Fibroblast of gingiva (primary cell): ENCODE data around the gene SFXN5.
"Not testable (repeated sequence)": the region's sequence is repeated elsewhere in the genome, so short reads cannot be mapped to it uniquely, and the experiment has no call there.

ENCODE experiments used
- DNase-seq: peaks from one replicate; pipeline ENCODE4 v3.0.0-alpha.2; 2011; ENCODE audit warnings: low read depth

The SFXN5 gene, protein sequence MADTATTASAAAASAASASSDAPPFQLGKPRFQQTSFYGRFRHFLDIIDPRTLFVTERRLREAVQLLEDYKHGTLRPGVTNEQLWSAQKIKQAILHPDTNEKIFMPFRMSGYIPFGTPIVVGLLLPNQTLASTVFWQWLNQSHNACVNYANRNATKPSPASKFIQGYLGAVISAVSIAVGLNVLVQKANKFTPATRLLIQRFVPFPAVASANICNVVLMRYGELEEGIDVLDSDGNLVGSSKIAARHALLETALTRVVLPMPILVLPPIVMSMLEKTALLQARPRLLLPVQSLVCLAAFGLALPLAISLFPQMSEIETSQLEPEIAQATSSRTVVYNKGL

DNA sequence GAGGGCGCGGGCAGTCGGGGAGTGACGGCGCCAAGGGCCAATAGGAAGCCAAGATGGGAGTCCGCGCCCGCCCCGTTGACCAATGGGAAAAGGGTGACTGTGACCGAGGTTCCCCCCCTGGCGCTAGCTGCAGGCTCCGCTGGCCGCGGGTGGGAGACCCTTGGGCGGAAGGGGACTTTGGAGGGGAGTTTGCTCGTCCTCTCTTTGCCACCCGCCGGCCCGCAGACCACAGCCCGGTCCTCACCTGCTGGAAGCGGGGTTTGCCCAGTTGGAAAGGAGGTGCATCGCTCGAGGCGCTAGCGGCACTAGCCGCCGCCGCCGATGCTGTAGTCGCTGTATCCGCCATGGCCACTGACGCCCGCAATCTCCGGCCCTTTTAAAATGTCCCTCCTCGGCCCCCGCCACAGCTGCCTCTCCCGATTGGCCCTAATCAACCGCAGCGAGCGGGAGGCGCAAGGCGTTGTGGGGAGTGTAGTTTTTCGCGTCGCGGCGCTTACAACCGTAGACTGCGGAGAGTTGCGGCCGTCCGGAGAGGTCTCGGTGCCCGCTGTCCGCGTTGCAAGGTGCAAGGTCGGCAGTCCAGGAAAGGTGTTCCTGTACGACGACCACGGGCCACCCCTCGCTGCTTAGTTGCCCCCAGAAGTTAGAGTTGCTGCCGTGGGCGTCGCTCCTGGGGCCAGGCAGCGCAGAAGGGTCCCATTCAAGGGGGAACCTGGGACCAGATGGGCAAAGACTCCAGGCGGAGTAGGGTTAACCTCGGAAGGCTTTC is at the start of gene SFXN5:
Gene SFXN5, minus strand, starts transcription at position 353 of the 769 bp plus-strand sequence. Its CDS starts 7 bp downstream, at position 346.
- DNase-seq = peak; percentile 96

DNA sequence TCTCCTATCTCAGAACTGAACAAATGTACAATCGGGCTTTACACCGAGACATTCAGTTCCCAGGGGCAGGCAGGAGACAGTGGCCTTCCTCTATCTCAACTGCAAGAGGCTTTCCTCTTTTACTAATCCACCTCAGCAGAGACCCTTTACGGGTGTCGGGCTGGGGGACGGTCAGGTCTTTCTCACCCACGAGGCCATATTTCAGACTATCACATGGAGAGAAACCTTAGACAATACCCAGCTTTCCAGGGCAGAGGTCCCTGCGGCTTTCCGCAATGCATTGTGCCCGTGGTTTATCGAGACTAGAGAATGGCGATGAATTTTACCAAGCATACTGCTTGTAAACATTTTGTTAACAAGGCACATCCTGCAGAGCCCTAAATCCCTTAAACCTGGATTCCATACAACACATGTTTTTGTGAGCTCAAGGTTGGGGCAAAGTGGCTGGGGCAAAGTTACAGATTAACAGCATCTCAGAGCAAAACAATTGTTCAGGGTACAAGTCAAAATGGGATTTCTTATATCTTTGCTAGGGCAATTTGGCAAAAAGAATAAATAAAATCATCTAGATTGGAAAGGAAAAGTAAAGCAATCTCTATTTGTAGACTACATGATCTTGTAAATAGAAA is 48.2 kb upstream of the SFXN5 start:
- not testable (repeated sequence) for DNase-seq

DNA sequence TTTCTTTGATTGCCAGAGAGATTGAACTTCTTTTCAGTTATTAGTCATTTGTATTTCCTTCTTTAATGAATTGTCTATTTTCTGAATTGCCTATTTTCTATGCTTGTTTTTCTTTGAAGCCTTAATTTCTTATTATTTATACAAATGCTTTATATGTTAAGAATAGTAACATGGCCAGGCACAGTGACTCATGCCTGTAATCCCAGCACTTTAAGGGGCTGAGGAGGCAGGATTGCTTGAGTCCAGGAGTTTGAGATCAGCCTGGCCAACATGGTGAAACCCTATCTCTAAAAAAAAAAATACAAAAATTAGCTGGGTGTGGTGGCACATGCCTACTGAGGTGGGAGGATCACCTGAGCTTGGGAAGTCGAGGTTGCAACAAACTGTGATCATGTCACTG is 45.9 kb upstream of the SFXN5 start:
- no peak for DNase-seq

DNA sequence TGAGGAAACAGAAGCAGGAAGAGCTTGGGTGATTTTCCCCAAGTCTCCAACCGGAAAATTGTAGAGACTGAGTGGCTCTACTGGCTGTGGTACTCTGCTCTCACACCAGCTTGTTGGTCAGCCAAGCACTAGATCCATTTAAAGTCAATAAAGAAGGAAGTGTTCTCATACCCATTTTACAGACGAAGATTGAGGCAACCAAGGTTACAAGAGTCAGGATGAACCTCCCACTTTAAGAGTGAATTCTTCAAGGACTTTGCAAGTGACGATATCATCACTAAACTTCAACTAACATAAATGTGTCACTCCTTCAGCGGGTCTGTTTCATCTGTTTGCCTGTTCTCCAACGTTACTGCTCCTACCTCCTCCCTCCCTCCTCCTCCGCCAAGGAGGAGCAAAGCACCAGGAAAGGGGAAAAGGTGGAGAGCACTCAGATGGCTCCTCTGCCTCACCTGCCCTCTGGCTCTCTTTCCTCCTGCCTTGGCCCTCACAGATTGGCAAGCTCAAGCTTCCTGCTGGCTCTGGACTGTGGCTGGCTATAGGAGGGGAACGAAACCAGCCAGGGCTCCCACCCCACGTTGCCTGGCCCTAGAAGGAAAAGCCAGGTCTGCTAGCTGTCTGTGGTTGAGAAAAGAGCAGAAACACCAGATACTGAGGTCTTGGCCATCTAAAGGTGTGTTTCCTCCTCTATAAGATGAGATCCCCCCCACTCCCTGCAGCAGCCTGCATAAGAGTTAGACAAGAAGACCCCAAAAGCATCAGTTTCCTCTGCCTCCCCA is 44.9 kb upstream of the SFXN5 start:
- no peak for DNase-seq

DNA sequence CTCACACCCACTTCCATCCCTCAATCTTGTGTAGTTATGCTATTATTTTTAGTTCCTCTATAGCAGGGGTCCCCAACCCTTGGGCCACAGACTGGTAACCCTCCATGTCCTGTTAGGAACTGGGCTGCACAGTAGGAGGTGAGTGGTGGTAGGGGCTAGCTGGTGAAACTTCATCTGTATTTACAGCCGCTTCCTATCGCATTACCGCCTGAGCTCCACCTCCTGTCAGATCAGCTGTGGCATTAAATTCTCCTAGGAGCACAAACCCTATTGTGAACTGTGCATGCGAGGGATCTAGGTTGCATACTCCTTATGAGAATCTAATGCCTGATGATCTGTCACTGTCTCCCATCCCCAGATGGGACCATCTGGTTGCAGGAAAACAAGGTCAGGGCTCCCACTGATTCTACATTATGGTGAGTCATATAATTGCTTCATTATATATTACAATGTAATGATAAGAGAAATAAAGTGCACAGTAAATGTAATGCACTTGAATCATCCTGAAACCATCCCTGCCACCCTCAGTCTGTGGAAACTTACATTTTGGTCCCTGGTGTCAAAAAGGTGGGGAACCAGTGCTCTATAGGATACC is 42.9 kb upstream of the SFXN5 start:
- no peak for DNase-seq

DNA sequence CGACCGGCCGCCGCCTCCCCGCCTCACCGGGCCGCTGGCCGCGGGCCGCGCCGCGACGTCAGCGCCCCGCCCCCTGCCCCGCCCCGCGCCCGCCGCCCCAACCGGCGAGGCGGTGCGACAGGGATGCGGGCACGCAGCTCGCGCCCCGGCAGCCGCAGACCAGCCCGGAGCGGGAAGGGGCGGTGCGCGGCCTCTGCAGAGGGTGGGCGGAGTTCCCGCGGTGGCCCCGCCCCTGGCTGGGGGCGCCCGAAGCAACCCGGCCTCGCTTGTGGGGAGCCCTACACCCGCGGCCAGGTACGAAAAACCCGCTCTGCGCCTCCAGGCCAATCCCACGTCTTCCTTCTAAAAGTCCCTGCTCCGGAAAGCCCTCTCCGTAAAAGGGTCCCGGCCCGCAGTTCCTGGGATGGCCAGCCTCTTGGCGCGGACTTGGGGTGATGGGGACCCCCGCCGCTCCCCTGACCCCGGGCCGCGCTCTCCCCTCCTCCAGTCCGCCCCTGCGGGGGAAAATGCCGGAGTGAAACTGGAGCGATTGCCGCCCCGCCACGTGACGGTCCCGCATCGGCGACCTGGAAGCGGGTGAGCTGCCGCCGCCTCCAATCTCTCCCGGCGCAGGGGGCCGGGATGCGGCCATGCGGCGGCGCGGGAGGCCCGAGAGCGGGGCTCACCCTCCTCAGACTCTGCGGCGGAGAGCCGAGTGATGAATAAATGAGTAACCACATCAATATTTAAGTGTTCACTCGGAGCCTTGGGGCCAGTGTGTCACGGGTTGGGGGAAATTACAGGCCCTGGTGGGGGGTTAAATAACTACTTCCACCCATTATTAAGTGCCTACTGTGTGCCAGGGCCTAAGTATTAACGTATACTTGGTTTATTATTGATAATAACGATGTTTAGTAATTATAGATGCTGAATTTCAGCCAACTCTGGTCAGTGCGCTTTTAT is 41.7 kb upstream of the SFXN5 start, which contains the start of gene RAB11FIP5:
Gene RAB11FIP5, minus strand, starts transcription at position 36 of the 942 bp plus-strand sequence. CDS start 171 bp downstream, outside the sequence.
- peak; percentile 80 for DNase-seq

DNA sequence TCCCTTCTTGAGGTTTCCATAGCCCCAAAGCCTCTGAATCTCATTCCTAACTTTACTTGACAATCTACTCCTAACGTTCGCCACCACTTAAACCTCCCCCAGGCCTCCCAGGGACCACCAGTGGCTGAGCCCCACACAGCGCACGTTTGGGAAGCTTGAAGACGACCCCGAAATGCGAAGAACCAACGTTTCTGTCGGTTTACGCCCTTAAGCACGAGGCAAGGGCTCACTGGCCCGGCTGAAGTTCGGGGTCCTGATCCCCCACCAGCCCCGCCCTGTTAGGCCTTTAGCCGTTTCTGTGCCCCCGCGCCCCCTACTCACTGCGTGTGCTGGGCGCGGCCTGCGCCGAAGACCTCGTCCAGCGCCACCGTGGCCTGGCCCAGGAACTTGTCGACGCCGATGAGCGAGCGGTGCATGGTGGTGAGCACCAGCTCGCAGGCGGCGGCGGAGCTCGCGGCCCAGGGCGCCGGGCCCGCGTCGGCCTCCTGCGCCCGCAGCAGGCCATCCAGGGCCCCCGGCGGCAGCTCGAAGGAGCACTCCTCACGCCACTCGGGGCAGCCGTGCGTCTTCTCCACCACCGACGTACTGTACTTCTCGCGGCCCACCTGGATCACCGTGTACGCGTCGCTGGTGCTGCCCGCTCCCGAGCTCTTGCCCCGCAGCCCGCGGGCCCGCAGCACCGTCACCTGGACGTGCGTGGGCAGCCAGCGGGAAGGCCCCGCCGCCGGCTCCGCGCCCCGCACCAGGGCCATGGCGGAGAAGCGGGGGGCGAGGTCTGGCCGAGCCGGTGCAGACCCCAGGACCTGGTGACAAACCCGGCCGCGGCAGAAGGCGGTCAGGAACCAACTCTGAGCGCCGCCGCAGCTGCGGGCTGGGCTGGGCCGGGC is 40.8 kb upstream of the SFXN5 start:
- DNase-seq = peak; percentile 40

DNA sequence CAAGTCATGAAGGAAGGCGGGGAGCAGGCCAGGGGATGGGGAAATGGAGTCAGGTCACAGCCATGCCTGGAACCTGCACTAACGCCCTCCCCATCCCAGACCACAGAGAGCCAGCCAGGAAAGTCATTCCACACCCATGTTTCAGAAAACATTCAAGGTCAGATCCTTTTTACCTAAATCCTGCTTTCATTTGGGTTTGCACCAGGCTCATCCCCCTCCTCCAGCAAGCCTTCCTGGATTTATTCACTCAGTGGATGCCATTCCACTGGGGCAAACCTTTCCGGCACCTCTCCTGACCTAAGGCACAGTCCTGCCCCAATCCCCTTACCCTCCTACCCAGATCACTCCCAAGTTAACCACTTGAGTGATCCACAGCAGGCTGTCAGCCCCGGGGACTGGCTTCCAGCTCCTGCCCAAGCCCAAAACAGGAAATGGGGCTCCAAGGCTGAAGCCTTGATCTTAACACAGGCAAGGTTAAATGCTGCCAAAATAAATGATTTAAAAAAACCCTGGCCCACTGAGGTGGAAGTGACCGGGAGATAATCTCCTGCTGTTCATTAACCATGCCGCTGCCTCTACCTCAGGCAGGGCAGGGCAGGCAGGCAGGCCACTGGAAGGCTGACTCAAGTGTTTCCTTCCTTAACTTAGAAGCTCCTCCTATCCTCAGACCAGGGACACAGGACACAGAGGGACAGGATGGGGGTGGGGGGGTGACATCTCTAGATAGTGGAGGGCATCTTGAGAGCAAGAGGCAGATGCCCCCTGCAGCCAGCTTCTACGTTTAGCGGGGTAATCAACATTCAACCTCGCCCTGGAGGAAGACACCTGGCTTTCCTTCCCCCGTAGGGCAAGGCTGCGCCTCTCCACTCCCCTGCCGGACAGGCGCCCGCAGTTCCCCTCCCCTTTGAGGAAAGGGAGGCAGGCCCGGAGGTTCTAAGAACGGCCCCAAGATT is 39.8 kb upstream of the SFXN5 start:
- DNase-seq = no peak

DNA sequence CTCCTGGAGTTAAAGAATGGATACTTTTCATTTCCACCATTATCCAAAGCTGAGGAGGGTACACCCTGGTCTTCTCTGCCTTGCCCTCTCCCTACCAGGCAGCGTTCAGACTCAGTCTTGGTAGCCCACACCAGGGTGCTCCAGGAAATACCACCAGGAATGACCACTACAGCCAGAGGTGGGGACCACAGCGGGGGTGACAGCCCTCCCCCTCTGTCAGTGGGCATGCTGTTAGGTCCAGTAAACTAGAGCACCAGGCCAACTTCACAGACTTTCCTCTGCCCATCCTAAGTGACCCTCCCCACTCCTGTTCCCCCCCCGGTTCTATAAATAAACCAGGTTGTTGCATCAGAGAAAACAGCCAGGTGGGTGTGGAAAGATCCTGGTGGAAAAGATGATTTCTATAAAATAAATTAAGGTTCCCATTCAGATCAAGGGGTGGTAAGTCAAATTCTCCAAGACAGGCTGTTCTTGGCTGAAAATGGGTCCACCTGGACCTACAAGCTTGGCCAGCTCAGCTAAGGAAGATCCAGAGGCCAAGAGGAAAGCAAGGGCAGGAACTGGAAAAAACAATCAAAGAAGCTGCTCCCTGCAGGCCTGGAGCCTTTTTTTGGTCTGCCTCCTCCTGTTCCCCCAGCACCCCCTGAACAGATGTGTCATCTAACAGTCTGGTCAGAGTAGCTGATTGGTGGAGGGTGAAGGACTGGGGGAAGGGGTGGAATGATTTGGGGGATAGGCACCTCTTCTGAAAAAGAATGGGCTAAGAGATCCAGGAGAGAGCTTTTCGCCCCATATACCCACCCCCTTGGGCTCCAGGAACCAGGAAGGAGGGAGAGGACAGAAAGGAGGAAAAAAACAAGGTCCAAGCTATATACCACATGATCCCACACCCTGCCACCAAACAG is 38.9 kb upstream of the SFXN5 start:
- peak; percentile 26 for DNase-seq

DNA sequence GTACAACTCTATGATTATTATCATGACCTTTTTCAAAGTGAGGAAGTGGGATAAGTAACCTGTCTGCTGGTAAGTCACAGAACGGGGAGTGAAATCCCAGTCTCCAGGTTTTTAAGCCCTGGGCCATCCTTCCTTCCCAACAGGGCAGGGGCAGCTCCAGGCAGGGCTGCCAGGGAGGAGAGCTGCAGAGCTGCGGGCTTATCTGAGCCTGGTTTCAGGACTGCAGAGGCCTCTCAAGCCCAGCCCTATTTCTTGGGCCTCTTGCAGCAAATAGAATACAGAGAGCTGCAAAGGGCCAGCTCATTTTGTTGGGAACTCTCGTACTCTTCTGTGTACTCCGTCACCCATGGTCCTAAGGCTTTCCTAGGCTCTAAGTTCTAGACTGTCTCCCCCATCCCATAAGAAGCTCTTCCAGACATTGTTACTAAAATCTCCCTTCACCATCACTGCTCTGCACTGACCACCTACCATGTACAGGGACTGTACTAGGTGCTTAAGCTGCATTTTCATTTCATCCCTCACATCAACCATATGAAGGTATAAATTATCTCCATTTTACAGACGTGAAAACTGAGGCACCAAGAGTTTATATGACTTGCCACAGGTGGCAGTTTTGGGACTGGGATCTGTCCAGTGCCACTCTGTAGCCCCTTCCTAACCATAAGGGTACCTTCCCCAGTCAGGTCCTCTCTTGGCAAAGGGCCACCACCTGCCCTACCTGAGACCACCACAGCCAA is 38.1 kb upstream of the SFXN5 start:
- no peak for DNase-seq

DNA sequence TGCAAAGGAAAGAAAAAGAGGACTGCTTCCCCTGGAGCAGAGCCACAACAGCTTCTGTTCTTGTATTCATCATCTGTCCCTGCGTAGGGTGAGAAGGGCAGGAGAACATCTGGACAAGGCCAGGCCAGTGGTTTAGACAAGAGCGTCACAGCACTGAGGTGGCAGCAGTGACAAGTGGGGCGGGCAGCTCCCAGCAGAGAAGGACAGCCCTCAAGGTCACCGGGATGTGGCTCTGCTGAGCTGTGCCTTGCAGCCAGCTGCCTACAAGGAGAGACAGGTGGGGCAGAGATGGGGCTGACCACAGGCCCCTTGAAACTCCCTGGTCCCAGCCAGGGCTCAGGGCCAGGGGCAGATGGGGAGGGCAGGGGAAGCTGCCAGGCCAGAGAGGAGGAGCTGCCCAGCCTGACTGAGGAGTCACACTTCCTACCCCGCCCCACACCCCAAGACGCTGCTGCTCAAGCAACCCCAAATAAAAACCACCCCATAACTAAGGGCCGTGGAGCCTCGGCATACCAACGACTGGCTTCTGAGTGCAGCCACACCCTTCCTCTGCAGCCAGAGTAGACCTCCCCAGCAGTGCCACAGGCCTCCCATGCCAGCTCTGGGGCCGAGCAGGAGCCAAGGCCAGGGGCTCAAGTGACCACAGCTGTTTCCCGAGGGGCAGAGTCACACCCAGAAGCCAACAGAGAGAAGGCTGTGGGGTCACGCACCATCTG is 35.9 kb upstream of the SFXN5 start:
- peak; percentile 45 for DNase-seq

DNA sequence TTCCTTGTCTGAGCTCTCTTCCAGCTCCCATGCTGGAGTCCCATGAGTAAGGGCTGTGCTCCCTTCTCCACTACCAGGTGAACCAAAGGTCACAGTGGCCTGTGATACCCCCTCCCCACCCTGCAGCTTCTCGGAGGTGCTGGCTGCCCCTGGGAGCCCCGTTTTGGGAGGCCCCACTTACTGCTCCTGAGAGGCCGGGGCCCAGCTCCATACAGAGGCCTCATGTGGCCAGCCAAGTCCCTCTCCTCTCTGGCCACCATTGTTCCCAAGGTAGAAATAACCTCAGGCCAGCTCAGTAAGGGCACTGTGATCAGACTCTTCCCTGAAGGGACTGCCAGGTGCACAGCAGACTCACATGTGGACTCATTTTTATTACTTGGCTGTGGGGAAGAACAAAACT is 35.3 kb upstream of the SFXN5 start:
- DNase-seq = no peak

DNA sequence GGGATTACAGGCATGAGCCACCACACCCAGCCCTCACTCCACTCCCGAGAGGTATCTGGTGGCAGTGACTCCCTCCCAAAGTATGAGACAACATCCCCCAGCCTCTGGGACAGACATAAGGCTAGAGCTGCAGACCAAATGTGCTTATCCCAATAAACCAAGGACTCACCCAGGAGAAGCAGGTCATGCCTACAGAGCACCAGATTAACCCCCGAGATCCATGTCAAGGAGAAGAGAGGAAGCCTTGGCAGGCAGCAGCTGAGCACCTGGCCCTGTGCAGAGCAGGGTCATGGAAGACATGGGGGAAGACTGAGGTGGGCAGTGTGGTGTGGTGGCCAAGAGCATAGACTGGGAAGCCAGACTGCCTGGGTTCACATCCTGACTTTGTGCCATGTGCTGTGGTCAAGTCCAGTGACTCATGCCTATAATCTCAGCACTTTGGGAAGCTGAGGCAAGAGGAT is 34.0 kb upstream of the SFXN5 start:
- no peak for DNase-seq

DNA sequence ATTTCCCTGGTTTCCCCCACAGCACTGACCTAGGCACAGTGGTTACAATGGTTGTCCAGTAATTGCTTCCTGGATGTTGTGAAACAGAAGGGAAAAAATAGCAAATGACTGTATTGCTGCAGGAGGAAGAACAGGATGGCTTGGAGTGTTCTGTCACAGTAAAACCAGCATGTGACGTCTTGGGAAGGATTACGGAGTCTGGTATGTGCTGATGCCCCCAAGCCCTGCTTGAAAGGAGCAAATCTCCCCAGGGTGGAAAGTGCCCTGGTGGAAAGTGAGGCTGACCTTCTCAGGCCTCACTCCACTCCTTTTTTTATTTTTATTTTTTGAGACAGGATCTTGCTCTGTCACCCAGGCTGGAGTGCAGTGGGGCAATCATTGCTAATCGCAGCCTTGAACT is 33.4 kb upstream of the SFXN5 start:
- DNase-seq = no peak

DNA sequence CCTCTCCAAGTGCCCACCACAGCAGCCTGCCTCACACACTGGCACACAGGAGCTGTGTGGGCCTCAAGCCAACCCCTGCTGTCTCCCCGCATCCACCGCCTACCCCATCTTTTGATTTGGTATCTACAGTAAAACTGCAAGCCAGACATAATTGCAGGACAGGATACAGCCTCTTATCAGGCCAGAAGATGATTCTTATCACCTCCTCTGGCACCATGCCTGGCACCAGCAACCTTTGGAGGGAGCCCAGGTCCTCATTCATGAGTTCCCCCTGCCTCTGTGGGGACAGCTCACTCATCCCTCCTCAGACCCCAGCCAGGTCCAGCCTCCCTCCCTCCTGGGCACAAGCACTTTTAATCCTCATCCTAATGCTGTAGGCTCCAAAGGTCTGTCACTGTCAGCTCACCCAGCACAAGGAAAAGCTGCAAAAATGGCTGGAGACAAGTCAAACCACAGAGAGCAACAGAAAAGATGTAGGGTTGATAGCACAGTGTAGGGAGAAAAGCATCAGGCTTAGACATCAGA is 31.6 kb upstream of the SFXN5 start:
- DNase-seq = no peak
